HEK293 (cell line): ENCODE data around the gene C9orf85.

Experiments used
- CTCF ChIP-seq: fragments of 450-650 bp; formaldehyde crosslinking; IDR thresholded peaks from 2 replicates; pipeline ENCODE4 v1.5.1; 2016; ENCODE audit warnings: missing biosample characterization, missing genetic modification characterization
- KLF10 ChIP-seq: fragments of 450-650 bp; IDR thresholded peaks from 2 replicates; pipeline ENCODE4 v1.5.1; 2018; ENCODE audit warnings: missing biosample characterization, mild to moderate bottlenecking, missing genetic modification characterization
- SP2 ChIP-seq: fragments of 450-650 bp; formaldehyde crosslinking; IDR thresholded peaks from 2 replicates; pipeline ENCODE4 v1.5.1; 2016; ENCODE audit warnings: missing biosample characterization, missing genetic modification characterization
- SP3 ChIP-seq: fragments of 450-650 bp; formaldehyde crosslinking; IDR thresholded peaks from 2 replicates; pipeline ENCODE4 v1.5.1; 2016; ENCODE audit warnings: missing biosample characterization, missing genetic modification characterization
- ZNF157 ChIP-seq: fragments of 450-650 bp; formaldehyde crosslinking; IDR thresholded peaks from 2 replicates; pipeline ENCODE4 v1.5.1; 2016; ENCODE audit warnings: missing biosample characterization, missing genetic modification characterization
- ZNF302 ChIP-seq: fragments of 450-650 bp; formaldehyde crosslinking; IDR thresholded peaks from 2 replicates; pipeline ENCODE4 v1.5.1; 2016; ENCODE audit warnings: missing biosample characterization, missing genetic modification characterization, low read depth
- ZNF324 ChIP-seq: fragments of 450-650 bp; formaldehyde crosslinking; IDR thresholded peaks from 2 replicates; pipeline ENCODE4 v1.5.1; 2016; ENCODE audit warnings: missing biosample characterization, missing genetic modification characterization
- ZNF677 ChIP-seq: fragments of 450-650 bp; IDR thresholded peaks from 2 replicates; pipeline ENCODE4 v1.5.0; 2018; ENCODE audit warnings: missing biosample characterization, mild to moderate bottlenecking, missing genetic modification characterization, moderate library complexity
- TF ChIP-seq, protein P1 (sequence below): fragments of 450-650 bp; formaldehyde crosslinking; IDR thresholded peaks from 2 replicates; pipeline ENCODE4 v1.5.1; 2016; ENCODE audit warnings: missing biosample characterization, missing genetic modification characterization
- TF ChIP-seq, protein P2 (sequence below): fragments of 450-650 bp; formaldehyde crosslinking; IDR thresholded peaks from 2 replicates; pipeline ENCODE4 v1.5.1; 2016; ENCODE audit warnings: missing biosample characterization, missing genetic modification characterization

DNA sequence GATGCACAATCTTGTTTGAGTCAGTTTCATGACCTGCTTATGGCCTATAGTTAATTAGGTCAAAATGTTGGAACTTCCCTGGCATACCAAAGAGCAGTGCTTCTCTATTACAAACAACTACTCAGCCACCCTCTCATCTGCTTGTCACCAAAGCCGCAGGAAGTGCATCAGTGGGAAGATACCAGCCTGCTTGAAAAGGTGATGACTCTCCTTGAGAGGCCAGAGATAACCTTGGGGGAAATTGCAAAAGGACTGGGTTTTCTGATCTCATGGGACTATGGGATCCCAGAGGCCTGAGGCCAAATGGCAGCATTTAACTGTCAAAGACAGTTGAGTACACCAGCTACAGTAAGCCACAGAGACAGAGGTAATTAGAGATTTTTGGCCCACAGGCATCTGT is 79.0 kb downstream of the C9orf85 start:
- TF ChIP-seq ZNF677 (tag by site-specific recombination) (no peak), CTCF (no peak), SP3 (tag by site-specific recombination) (no peak), SP2 (tag by site-specific recombination) (no peak), ZNF157 (tag by site-specific recombination) (no peak), ZNF302 (tag by site-specific recombination) (no peak), KLF10 (tag by site-specific recombination) (no peak), ZNF324 (no peak)
- TF ChIP-seq, protein P1, sequence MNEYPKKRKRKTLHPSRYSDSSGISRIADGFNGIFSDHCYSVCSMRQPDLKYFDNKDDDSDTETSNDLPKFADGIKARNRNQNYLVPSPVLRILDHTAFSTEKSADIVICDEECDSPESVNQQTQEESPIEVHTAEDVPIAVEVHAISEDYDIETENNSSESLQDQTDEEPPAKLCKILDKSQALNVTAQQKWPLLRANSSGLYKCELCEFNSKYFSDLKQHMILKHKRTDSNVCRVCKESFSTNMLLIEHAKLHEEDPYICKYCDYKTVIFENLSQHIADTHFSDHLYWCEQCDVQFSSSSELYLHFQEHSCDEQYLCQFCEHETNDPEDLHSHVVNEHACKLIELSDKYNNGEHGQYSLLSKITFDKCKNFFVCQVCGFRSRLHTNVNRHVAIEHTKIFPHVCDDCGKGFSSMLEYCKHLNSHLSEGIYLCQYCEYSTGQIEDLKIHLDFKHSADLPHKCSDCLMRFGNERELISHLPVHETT (tag by site-specific recombination), result no peak
- TF ChIP-seq, protein P2, sequence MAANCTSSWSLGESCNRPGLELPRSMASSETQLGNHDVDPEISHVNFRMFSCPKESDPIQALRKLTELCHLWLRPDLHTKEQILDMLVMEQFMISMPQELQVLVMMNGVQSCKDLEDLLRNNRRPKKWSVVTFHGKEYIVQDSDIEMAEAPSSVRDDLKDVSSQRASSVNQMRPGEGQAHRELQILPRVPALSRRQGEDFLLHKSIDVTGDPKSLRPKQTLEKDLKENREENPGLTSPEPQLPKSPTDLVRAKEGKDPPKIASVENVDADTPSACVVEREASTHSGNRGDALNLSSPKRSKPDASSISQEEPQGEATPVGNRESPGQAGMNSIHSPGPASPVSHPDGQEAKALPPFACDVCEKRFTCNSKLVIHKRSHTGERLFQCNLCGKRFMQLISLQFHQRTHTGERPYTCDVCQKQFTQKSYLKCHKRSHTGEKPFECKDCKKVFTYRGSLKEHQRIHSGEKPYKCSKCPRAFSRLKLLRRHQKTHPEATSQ, result no peak
